Neural progenitor cell (in vitro differentiated cells): ENCODE results near the gene MAP2K2. TPM values are rescaled to one million over a fixed set of nuclear protein-coding genes. Genes with fewer than 3 reads are reported as not detected.

ENCODE experiments used
- DNase-seq: peaks from one replicate; pipeline ENCODE4 v3.0.0-alpha.2; 2016; ENCODE audit warnings: low spot score
- H2AFZ ChIP-seq: fragments of 200-600 bp; sonication (generic); replicated peaks from 2 replicates; pipeline ENCODE4 v1.6.1; 2016; ENCODE audit warnings: antibody characterized with exemption
- H3F3A ChIP-seq: fragments of 200-600 bp; sonication (generic); 2 replicates; pipeline ENCODE4 v1.6.1; 2016; ENCODE audit warnings: antibody characterized with exemption, low read depth
- H3K27ac ChIP-seq: fragments of 200-600 bp; sonication (generic); 2 replicates; pipeline ENCODE4 v1.5.1; 2016; ENCODE audit warnings: mild to moderate bottlenecking
- H3K27me3 ChIP-seq: fragments of 200-600 bp; sonication (generic); 2 replicates; pipeline ENCODE4 v1.6.1; 2016; ENCODE audit warnings: mild to moderate bottlenecking, moderate library complexity
- H3K36me3 ChIP-seq: fragments of 200-600 bp; sonication (generic); 2 replicates; pipeline ENCODE4 v1.5.1; 2016
- H3K4me1 ChIP-seq: fragments of 200-600 bp; sonication (generic); 2 replicates; pipeline ENCODE4 v1.6.1; 2016; ENCODE audit warnings: mixed run types
- H3K4me2 ChIP-seq: fragments of 200-600 bp; sonication (generic); 2 replicates; pipeline ENCODE4 v1.6.1; 2016
- H3K4me3 ChIP-seq: fragments of 200-600 bp; sonication (generic); 2 replicates; pipeline ENCODE4 v1.5.1; 2016
- H3K79me2 ChIP-seq: fragments of 200-600 bp; sonication (generic); 2 replicates; pipeline ENCODE4 v1.6.1; 2016; ENCODE audit warnings: low read depth
- H3K9ac ChIP-seq: fragments of 200-600 bp; sonication (generic); 2 replicates; pipeline ENCODE4 v1.6.1; 2016
- H3K9me3 ChIP-seq: fragments of 200-600 bp; sonication (generic); 2 replicates; pipeline ENCODE4 v1.5.1; 2016; ENCODE audit warnings: low read depth
- H4K20me1 ChIP-seq: fragments of 200-600 bp; sonication (generic); 2 replicates; pipeline ENCODE4 v1.6.1; 2016; ENCODE audit warnings: low read depth
- H3K27ac Mint-ChIP-seq: 3 replicates; pipeline ENCODE4 v1.8.0; 2021; ENCODE audit warnings: mixed read lengths
- H3K27me3 Mint-ChIP-seq: 2 replicates; pipeline ENCODE4 v1.8.0; 2022; ENCODE audit warnings: low read depth, mild to moderate bottlenecking, inconsistent platforms, moderate library complexity, mixed read lengths; ENCODE audit not compliant: insufficient read depth
- H3K36me3 Mint-ChIP-seq: 3 replicates; pipeline ENCODE4 v1.8.0; 2021; ENCODE audit warnings: mixed read lengths
- H3K4me1 Mint-ChIP-seq: 3 replicates; pipeline ENCODE4 v1.8.0; 2021; ENCODE audit warnings: mixed read lengths
- H3K4me3 Mint-ChIP-seq: 3 replicates; pipeline ENCODE4 v1.8.0; 2021; ENCODE audit warnings: mild to moderate bottlenecking, moderate library complexity, mixed read lengths
- H3K9me3 Mint-ChIP-seq: 3 replicates; pipeline ENCODE4 v1.8.0; 2020; ENCODE audit warnings: mixed read lengths
- CTCF ChIP-seq: fragments of 200-600 bp; sonication (generic); IDR thresholded peaks from 2 replicates; pipeline ENCODE4 v1.5.1; 2017; ENCODE audit warnings: antibody characterized with exemption, mild to moderate bottlenecking
- EZH2 ChIP-seq: fragments of 200-600 bp; sonication (generic); IDR thresholded peaks from 2 replicates; pipeline ENCODE4 v1.6.1; 2017; ENCODE audit warnings: antibody characterized with exemption, mild to moderate bottlenecking, moderate library complexity
- EZH2phosphoT487 ChIP-seq: fragments of 200-600 bp; sonication (generic); IDR thresholded peaks from 2 replicates; pipeline ENCODE4 v1.6.1; 2017; ENCODE audit warnings: antibody characterized with exemption
- total RNA-seq: library from RNA; depleted of rRNA; stranded (reverse); fragments of >200 nt; gene quantifications from 2 replicates; pipeline ENCODE4 v1.2.3, GENCODE V29; 2015; ENCODE audit warnings: low replicate concordance

MAP2K2 gene
- total RNA-seq, 1 donor from 2014 or later: 69.7 TPM

DNA sequence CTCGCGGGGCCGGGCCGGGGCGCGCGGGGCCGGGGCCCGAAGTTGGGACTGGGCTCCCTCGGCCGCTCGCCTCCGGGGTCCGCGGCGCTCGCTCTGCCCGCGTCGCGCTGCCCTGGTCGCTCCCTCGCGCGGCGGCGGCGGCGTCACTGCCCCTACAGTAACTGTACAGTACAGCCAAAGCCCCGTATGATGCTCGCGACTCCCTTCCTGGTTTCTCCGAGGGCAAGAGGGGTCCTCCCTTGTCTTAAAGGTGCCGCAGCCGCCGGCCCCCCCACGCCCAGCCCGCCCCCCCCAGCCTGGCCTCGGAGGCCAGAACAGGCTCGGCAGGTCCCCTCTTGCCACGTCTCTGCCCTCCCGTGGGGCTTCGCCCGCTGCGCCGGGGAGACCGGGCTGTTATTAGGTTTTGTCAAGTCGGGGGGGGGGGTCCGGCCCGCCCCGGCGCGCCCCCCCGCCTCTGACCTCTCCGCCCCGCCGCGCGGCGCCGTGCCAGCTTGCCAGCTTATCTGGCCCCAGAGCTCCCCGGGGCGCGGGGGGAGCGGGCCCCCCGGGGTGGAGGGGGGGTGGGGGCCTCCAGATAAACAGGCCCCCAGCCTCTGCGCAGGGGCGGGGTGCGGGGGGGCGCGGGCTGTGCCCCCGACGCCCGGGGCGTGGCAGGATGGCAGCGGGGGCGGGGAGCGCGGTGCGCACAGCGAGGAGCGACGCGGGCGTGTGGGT is 57.1 kb downstream of the MAP2K2 start, which contains the start of gene ZBTB7A:
Gene ZBTB7A, minus strand, starts transcription at position 218 of the 714 bp plus-strand sequence. CDS start 11,667 bp downstream, outside the sequence.
- DNase-seq: peak; percentile 75
- Mint-ChIP-seq H3K4me1 (peaks cover 12% of the 10 kb centered on the region), H3K27ac (no peak within 1 kb of the TSS), H3K9me3 (no peaks in the 10 kb centered on the region), H3K36me3 (no peaks in the 10 kb centered on the region), H3K27me3 (peaks cover 22% of the 10 kb centered on the region), H3K4me3 (peak within 1 kb of the TSS; percentile 81)
- Histone ChIP-seq H3F3A (peaks cover 32% of the 10 kb centered on the region), H4K20me1 (peaks cover 32% of the 10 kb centered on the region), H3K9me3 (no peaks in the 10 kb centered on the region), H3K79me2 (peaks cover 32% of the 10 kb centered on the region), H3K9ac (no peak within 1 kb of the TSS), H3K27ac (no peak within 1 kb of the TSS), H3K4me2 (peak within 1 kb of the TSS; percentile 98), H2AFZ (peak within 1 kb of the TSS; percentile 85), H3K36me3 (no peaks in the 10 kb centered on the region), H3K4me3 (peak within 1 kb of the TSS; percentile 81), H3K4me1 (peaks cover 13% of the 10 kb centered on the region), H3K27me3 (peaks cover 37% of the 10 kb centered on the region)
- no peak for TF ChIP-seq EZH2phosphoT487
- no peak for TF ChIP-seq CTCF
- TF ChIP-seq EZH2: no peak

DNA sequence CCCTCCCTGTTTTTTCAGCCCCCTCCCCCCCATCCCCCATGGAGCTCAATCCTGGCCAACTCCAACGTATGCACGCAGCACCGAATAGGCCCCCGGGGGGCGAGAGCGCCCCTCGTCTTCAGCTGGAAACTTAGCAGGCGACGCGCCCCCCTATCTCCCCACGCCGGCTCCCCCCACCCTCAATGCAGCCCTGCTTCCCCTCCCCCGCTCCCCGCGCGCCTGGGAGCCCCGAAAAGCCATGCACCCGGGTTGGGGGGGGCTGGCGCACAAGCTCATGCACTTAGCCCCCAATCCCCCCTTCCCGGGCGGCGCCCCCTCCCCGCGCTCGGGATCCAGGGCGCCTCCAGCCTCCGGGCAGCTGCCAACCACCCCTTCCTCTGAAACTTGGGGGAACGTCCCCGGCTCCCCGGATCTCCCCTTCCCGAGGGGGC is 57.7 kb downstream of the MAP2K2 start:
- H3K27ac ChIP-seq: no peak overlapping the region
- TF ChIP-seq EZH2phosphoT487 (no peak), EZH2 (no peak), CTCF (no peak)
- peaks cover 38% of the 10 kb centered on the region for H4K20me1 ChIP-seq
- Mint-ChIP-seq H3K9me3 (no peaks in the 10 kb centered on the region), H3K4me3 (peak overlapping the region; percentile 77), H3K36me3 (no peaks in the 10 kb centered on the region), H3K27ac (no peak overlapping the region), H3K4me1 (peaks cover 12% of the 10 kb centered on the region), H3K27me3 (peaks cover 22% of the 10 kb centered on the region)
- peaks cover 13% of the 10 kb centered on the region for H3K4me1 ChIP-seq
- H3K4me2 ChIP-seq: peak overlapping the region; percentile 98
- peak overlapping the region; percentile 81 for H3K4me3 ChIP-seq
- no peaks in the 10 kb centered on the region for H3K9me3 ChIP-seq
- no peak overlapping the region for H3K9ac ChIP-seq
- H3K36me3 ChIP-seq: no peaks in the 10 kb centered on the region
- H2AFZ ChIP-seq: peak overlapping the region; percentile 85
- peaks cover 39% of the 10 kb centered on the region for H3K79me2 ChIP-seq
- peaks cover 37% of the 10 kb centered on the region for H3K27me3 ChIP-seq
- DNase-seq: no peak
- peaks cover 32% of the 10 kb centered on the region for H3F3A ChIP-seq

DNA sequence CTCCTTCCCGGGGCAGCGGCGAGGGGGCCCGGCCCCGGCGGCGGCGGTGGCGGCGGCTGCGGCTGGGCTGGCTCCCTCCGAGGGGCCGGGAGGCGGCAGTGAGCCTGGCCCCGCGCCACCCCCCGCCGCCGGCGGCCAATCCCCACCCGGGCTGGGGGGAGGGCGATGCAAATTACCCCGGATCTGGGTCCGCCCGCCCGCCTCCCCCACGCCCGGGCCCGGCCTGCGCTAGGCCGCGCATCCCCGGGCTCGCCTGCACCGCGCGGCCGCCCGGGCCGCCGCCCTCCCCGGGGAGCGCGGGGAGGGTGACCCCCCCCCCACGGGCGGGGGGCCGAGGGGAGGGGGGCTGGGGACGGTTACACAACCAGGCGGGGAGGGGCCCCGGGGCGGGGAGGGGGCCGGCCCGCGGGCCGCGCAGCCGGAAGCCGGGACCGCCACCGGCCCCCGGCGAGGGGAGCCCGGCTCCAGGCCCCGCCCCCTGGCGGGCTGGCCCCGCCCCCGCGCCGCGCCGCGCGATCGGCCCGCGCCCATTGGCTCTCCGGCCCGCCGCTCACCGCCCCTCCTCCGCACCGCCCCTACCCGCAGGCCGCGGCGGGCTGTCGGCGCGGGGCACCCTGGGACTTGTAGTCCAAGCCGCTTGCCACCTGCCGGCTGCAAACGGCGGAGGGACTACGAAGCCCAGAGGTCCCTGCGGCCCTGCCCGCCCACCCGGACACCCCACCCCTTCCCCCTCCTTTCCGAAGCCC is 58.3 kb downstream of the MAP2K2 start:
- no peak overlapping the region for H2AFZ ChIP-seq
- peak overlapping the region; percentile 98 for H3K4me2 ChIP-seq
- Mint-ChIP-seq H3K9me3 (no peaks in the 10 kb centered on the region), H3K4me1 (peaks cover 12% of the 10 kb centered on the region), H3K4me3 (peak overlapping the region; percentile 77), H3K27me3 (peaks cover 22% of the 10 kb centered on the region), H3K36me3 (no peaks in the 10 kb centered on the region), H3K27ac (no peak overlapping the region)
- peaks cover 13% of the 10 kb centered on the region for H3K4me1 ChIP-seq
- H3K4me3 ChIP-seq: peak overlapping the region; percentile 81
- H3K36me3 ChIP-seq: no peaks in the 10 kb centered on the region
- no peak for TF ChIP-seq EZH2phosphoT487
- H3K27ac ChIP-seq: no peak overlapping the region
- DNase-seq: peak; percentile 99
- H3F3A ChIP-seq: peaks cover 32% of the 10 kb centered on the region
- no peaks in the 10 kb centered on the region for H3K9me3 ChIP-seq
- peaks cover 45% of the 10 kb centered on the region for H3K79me2 ChIP-seq
- peaks cover 37% of the 10 kb centered on the region for H3K27me3 ChIP-seq
- no peak overlapping the region for H3K9ac ChIP-seq
- H4K20me1 ChIP-seq: peaks cover 44% of the 10 kb centered on the region
